Measurements from ENCODE around the gene SLC23A1. TPM values are rescaled to one million over a fixed set of nuclear protein-coding genes. Genes with fewer than 3 reads are reported as not detected.

The SLC23A1 gene
- total and polyA plus RNA-seq, 2 of the 13 experiments (the other 11 are each of a cell fraction or from before 2014, with no cell fraction given), result 6.0 to 6.6 TPM

DNA sequence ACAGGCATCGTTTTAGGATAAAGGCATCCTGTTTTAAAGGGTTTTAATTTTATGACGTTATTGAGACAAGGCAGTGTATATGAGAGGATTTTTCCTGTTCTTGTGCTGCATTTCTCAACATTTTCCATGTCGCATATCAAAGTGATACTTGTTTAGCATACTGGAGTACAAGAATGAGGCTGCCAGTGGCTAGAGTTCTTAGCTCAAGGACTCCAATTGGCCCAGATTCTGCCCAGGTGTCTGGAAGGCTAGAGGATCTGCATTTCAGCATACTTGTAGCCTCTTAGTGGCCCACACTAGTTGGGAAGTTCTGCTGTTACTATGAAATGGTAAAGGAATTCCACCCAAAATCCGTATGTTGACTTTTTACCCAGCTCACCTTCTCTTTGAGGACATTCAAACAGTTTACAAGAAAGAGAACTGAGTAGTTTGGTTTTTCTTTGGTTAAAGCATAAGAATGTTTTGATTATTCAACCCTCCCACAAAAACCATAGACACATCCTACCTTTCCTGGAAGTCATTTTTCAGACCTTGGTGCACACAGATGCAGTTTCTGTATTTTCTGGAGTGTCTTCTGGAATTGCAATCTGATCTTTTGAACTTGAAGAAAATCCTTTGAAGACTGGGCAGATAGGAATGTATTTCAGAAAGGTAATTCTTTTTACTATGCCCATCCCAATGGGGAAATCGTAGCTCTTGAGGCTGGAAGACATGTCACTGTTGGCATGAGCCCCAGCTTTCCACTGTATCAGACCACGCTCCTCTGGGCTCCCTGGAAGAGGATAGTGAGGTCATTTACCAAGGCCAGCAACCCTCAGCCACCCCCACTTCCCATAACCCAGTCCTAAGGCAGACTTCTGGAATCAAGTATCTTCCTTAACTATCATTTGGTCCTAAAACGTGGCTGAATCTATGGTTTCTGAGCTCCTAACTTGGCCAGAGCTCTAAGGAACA lies 11.3 kb downstream of the SLC23A1 start:
- DNase-seq (ENCODE audit: low spot score) (no peak), FAIRE-seq (no peak), ATAC-seq (no peak)
- H3K4me1 ChIP-seq (ENCODE audit: insufficient read depth, low read length), result no peaks in the 10 kb centered on the region
- no peak overlapping the region for H3K4me2 ChIP-seq (ENCODE audit: low read depth, low read length)
- ChIA-PET CTCF (ENCODE audit: low intra/inter-chr PET ratio, low total read pairs) (no interaction called here), POLR2A (interaction anchor here (0.6 kb wide), 1 partner anchor 62 kb away, joined by 3 read pairs; no protein-coding TSS in a partner anchor)
- no peak overlapping the region for H3K27ac ChIP-seq (ENCODE audit: extremely low read length, insufficient read depth, low read length)
- H3K27me3 ChIP-seq (ENCODE audit: control insufficient read depth in 1 of 2, insufficient read depth in 2 of 2, low read length in 2 of 2), result no peaks in the 10 kb centered on the region
- 89% methylated on average over 7 of the region's 7 CpGs for WGBS (ENCODE audit: low lambda C conversion rate)
- intact Hi-C loops (cut with micrococcal nuclease; ENCODE audit: unreplicated experiment) (no loop called here), in situ Hi-C loops (cut with HindIII; ENCODE audit: extremely low pct_ligation_motif_present, low pct_unique_long_range_greater_than_20kb) (no loop called here)
- no peaks in the 10 kb centered on the region for H4K20me1 ChIP-seq (ENCODE audit: insufficient read depth, low read length)
- no peaks in the 10 kb centered on the region for H3K79me2 ChIP-seq (ENCODE audit: insufficient read depth, low read length)
- H3K9ac ChIP-seq (ENCODE audit: insufficient read depth, low read depth, low read length), result no peak overlapping the region
- no peak overlapping the region for H2AFZ ChIP-seq (ENCODE audit: low read length)
- H3K9me3 ChIP-seq (ENCODE audit: low read length), result no peaks in the 10 kb centered on the region
- peaks cover 6 to 24% of the 10 kb centered on the region in 2 experiments; a peak in 4 of 5 replicates for H3K36me3 ChIP-seq (replicated peaks in 1 of 2; ENCODE audit: control insufficient read depth in 1 of 2, insufficient read depth in 2 of 2, low read length in 2 of 2)
- H3K4me3 ChIP-seq (replicated peaks in 1 of 3; ENCODE audit: insufficient read depth in 1 of 3, low read depth in 2 of 3, low read length in 3 of 3), result no peak overlapping the region
- TF ChIP-seq ZNF780A (CRISPR knock-in tag; IDR thresholded peaks at IDR 0.05), result no peak
- TF ChIP-seq ZNF335 (CRISPR knock-in tag; IDR thresholded peaks at IDR 0.05), result no peak
- TF ChIP-seq POLR2A (IDR thresholded peaks at IDR 0.05; ENCODE audit: insufficient read depth in 1 of 2, low read depth in 2 of 2, low read length in 2 of 2), result peak in 1 of 2 experiments; percentile 33; a peak in 1 of 4 replicates
- TF ChIP-seq ATRX (CRISPR knock-in tag; IDR thresholded peaks at IDR 0.05; ENCODE audit: borderline replicate concordance), result no peak
- TF ChIP-seq, protein P1, sequence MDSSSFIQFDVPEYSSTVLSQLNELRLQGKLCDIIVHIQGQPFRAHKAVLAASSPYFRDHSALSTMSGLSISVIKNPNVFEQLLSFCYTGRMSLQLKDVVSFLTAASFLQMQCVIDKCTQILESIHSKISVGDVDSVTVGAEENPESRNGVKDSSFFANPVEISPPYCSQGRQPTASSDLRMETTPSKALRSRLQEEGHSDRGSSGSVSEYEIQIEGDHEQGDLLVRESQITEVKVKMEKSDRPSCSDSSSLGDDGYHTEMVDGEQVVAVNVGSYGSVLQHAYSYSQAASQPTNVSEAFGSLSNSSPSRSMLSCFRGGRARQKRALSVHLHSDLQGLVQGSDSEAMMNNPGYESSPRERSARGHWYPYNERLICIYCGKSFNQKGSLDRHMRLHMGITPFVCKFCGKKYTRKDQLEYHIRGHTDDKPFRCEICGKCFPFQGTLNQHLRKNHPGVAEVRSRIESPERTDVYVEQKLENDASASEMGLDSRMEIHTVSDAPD (CRISPR knock-in tag; IDR thresholded peaks at IDR 0.05), result no peak
- TF ChIP-seq ADNP (CRISPR knock-in tag; IDR thresholded peaks at IDR 0.05), result no peak
- no peak for TF ChIP-seq BCL6 (CRISPR knock-in tag; IDR thresholded peaks at IDR 0.05)
- TF ChIP-seq ZNF333 (CRISPR knock-in tag; IDR thresholded peaks at IDR 0.05; ENCODE audit: borderline replicate concordance), result no peak
- TF ChIP-seq POLR2AphosphoS5 (IDR thresholded peaks at IDR 0.05; ENCODE audit: low read depth, low read length), result 0 out of 2 replicates have a peak, but pooled peaks have one; percentile 22
- BruUV-seq (replicated peaks), result no TSS peak

Measured in HepG2 (cell line).